Measurements from ENCODE around the gene TM6SF1. TPM values are rescaled to one million over a fixed set of nuclear protein-coding genes. Genes with fewer than 3 reads are reported as not detected.

The TM6SF1 gene
- total RNA-seq, 2 donors from 2014 or later = 1.2 to 1.9 TPM

GRCh38 chr15:83111149-83111548 lies 3.7 kb downstream of the TM6SF1 start:
- no peaks in the 10 kb centered on the region for H3K36me3 Mint-ChIP-seq (ENCODE audit: low read depth)
- no peak overlapping the region for H3K27ac Mint-ChIP-seq
- TF ChIP-seq CTCF (conservative IDR thresholded peaks at IDR 0.05) = no peak
- Histone ChIP-seq H3K36me3 (ENCODE audit: control insufficient read depth, insufficient read depth, low read length) (no peaks in the 10 kb centered on the region), H3K27me3 (ENCODE audit: control insufficient read depth, insufficient read depth, low read length, poor library complexity, severe bottlenecking) (peaks cover 28% of the 10 kb centered on the region), H3K9ac (ENCODE audit: extremely low read depth, low read length, poor library complexity, severe bottlenecking) (no peak overlapping the region), H3K4me3 (ENCODE audit: low read length) (no peak overlapping the region), H3K4me1 (ENCODE audit: control insufficient read depth, insufficient read depth, low read length) (no peaks in the 10 kb centered on the region), H3K9me3 (ENCODE audit: control insufficient read depth, low read length) (no peaks in the 10 kb centered on the region), H3K27ac (ENCODE audit: low read depth, low read length) (no peak overlapping the region)
- no peak overlapping the region for H3K4me3 Mint-ChIP-seq
- WGBS, 2 experiments (ENCODE audit: insufficient coverage in 1 of 2, insufficient read length in 1 of 2) = 92 to 100% methylated on average over 2 to 3 of the region's 3 CpGs
- peaks cover 38% of the 10 kb centered on the region for H3K27me3 Mint-ChIP-seq (ENCODE audit: insufficient read depth)
- DNase-seq = no peak
- H3K9me3 Mint-ChIP-seq = no peaks in the 10 kb centered on the region
- H3K4me1 Mint-ChIP-seq = peaks cover 7% of the 10 kb centered on the region

GRCh38 chr15:83112233-83112955 lies 4.9 kb downstream of the TM6SF1 start:
- Histone ChIP-seq H3K27me3 (ENCODE audit: control insufficient read depth, insufficient read depth, low read length, poor library complexity, severe bottlenecking) (peaks cover 21% of the 10 kb centered on the region), H3K9me3 (ENCODE audit: control insufficient read depth, low read length) (no peaks in the 10 kb centered on the region), H3K4me1 (ENCODE audit: control insufficient read depth, insufficient read depth, low read length) (no peaks in the 10 kb centered on the region), H3K27ac (ENCODE audit: low read depth, low read length) (no peak overlapping the region), H3K36me3 (ENCODE audit: control insufficient read depth, insufficient read depth, low read length) (no peaks in the 10 kb centered on the region), H3K4me3 (ENCODE audit: low read length) (no peak overlapping the region), H3K9ac (ENCODE audit: extremely low read depth, low read length, poor library complexity, severe bottlenecking) (no peak overlapping the region)
- peaks cover 4% of the 10 kb centered on the region for H3K4me1 Mint-ChIP-seq
- 90 to 91% methylated on average over 7 to 8 of the region's 8 CpGs for WGBS, 2 experiments (ENCODE audit: insufficient coverage in 1 of 2, insufficient read length in 1 of 2)
- H3K27me3 Mint-ChIP-seq (ENCODE audit: insufficient read depth) = peaks cover 31% of the 10 kb centered on the region
- H3K36me3 Mint-ChIP-seq (ENCODE audit: low read depth) = no peaks in the 10 kb centered on the region
- no peaks in the 10 kb centered on the region for H3K9me3 Mint-ChIP-seq
- H3K4me3 Mint-ChIP-seq = no peak overlapping the region
- H3K27ac Mint-ChIP-seq = no peak overlapping the region
- no peak for TF ChIP-seq CTCF (conservative IDR thresholded peaks at IDR 0.05)
- DNase-seq = no peak

GRCh38 chr15:83112956-83113299 lies 5.5 kb downstream of the TM6SF1 start:
- no peak for TF ChIP-seq CTCF (conservative IDR thresholded peaks at IDR 0.05)
- no peaks in the 10 kb centered on the region for H3K4me1 ChIP-seq (ENCODE audit: control insufficient read depth, insufficient read depth, low read length)
- H3K27me3 ChIP-seq (ENCODE audit: control insufficient read depth, insufficient read depth, low read length, poor library complexity, severe bottlenecking) = peaks cover 18% of the 10 kb centered on the region
- Mint-ChIP-seq H3K27me3 (ENCODE audit: insufficient read depth) (peaks cover 30% of the 10 kb centered on the region), H3K9me3 (no peaks in the 10 kb centered on the region), H3K4me1 (peaks cover 4% of the 10 kb centered on the region), H3K27ac (no peak overlapping the region), H3K36me3 (ENCODE audit: low read depth) (no peaks in the 10 kb centered on the region), H3K4me3 (no peak overlapping the region)
- H3K36me3 ChIP-seq (ENCODE audit: control insufficient read depth, insufficient read depth, low read length) = no peaks in the 10 kb centered on the region
- 81 to 84% methylated on average over 3 of the region's 3 CpGs for WGBS, 2 experiments (ENCODE audit: insufficient coverage in 1 of 2, insufficient read length in 1 of 2)
- H3K9ac ChIP-seq (ENCODE audit: extremely low read depth, low read length, poor library complexity, severe bottlenecking) = no peak overlapping the region
- no peak overlapping the region for H3K4me3 ChIP-seq (ENCODE audit: low read length)
- no peak overlapping the region for H3K27ac ChIP-seq (ENCODE audit: low read depth, low read length)
- H3K9me3 ChIP-seq (ENCODE audit: control insufficient read depth, low read length) = no peaks in the 10 kb centered on the region
- no peak for DNase-seq
